GM21723 (cell line): ENCODE results near the gene EXOSC3.

Source experiments
- ATAC-seq: cut with Tn5 transposase; IDR thresholded peaks from one replicate; pipeline ENCODE4 v1.9.1; 2021; ENCODE audit warnings: mild to moderate bottlenecking, moderate library complexity; ENCODE audit not compliant: unreplicated experiment

The EXOSC3 gene

DNA sequence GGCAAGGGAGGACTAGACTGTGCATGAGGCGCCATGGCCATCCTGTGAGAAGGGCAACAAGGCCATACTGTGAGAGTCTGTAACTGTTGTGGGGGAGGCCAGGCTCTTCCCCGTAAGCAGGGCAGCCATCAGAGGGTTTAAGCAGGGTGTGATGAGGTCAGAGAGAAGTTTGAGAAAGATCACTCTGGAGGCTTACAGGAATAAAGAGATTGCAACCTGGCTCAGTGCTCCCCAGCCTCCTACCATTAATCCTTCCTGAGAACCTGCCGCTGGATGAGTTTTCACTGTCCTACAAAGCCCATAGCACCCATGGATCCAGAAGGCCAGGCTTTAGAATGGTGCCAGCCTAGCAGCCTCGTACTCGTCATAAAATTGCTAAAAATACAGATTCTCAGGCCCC, 45.6 kb downstream of the EXOSC3 start:
- ATAC-seq: no peak

DNA sequence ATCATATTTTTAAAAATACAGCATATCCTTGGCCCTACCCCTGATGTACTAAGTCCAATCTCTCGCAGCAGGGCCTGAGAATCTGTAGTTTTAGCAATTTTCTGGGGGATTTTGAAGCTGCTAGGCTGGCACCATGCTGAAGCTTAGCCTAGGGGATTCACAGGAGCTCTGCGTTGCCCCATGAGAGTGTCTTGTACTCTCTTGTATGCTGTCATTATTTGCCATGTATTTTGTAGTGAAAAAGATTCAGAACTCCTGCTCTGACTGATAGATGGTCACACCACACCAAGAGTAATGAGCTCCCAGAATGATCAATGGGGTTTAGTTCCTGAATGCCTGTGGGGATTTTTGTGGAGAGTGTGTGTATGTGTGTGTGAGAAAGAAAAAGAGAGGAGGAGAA, 51.9 kb downstream of the EXOSC3 start:
- no peak for ATAC-seq

DNA sequence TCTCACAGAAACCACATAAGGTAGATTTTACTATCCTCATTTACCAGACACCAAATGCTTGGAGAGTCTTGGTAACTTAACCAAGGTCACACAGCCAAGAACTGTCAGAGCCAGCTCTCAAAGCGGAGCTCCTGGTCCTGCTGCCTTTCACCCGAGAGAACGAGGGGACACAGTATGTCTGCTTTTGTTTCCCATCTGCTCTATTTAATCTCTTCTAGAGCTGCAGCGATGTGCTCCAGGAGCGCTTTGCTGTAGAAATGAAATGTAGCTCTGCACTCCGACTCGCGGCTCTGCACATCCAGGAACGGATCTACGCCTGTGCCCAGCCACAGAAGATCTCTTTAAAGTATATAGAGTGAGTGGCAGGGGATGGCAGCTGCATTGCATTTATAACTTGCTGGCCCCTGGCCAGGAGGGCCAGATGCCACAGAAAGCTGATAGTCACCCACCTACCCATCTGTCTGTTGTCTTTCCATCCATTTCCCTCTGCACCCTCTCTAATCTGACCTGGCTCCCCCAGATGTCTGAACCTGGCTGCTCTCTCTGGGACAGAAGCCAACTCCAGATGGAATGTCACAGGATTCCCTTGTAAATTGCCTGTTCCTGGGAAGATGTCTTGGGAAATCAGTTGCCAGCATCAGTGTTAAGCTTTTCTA, 52.6 kb downstream of the EXOSC3 start:
- no peak for ATAC-seq

DNA sequence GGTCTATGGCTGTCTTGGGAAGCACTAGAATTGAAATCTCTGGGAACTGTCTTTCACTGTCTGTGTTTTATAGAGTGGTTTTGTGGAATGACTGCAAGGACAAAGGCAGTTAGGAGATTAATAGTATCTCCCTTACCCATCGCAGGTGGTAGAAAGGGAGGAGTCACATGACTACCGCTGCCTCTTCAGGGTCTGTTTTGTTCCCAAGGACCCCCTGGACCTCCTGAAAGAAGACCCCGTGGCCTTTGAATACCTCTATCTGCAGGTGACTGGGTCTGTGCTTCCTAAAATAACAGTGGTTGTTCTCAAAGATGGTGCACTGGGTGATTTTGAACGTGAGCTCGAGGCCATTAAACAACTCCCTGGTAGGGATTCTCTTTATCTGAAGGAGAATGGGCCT, 54.0 kb downstream of the EXOSC3 start:
- no peak for ATAC-seq

DNA sequence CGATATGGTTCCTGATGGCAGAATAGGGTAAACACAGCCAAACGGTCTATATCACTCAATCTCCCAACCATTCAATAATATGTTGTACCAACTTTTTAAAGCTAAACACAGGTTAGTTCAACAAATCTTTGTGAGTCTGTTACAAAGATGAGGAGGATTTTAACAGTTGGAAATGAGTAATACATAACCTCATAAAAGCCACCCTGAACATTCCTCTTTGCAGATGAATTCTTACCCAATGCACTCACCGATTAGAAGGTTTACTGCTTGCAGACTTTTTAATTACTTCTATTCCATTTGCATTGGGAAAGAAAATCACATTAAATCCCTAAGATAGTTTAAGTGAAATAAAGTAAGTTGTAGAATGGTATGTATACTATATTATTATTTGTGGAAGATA, 54.6 kb downstream of the EXOSC3 start:
- no peak for ATAC-seq
